Motor neuron (in vitro differentiated cells): Measurements from ENCODE around the gene FAM181A. TPM values are rescaled to one million over a fixed set of nuclear protein-coding genes. Genes with fewer than 3 reads are reported as not detected.

Source experiments
- ATAC-seq, 8 experiments: fragments of 200-7000 bp; cut with Tn5 transposase; replicated peaks in 6 of 8; 2 replicates each; pipeline ENCODE4 v1.8.0; 2021; ENCODE audit warnings: mild to moderate bottlenecking in 8 of 8, moderate library complexity in 8 of 8
- H3K27ac ChIP-seq, 2 donors: fragments of 250-450 bp; sonication (Bioruptor Pico); 2 replicates each; pipeline ENCODE4 v1.9.0; 2021; ENCODE audit warnings: antibody characterized with exemption in 2 of 2, mild to moderate bottlenecking in 2 of 2, moderate library complexity in 1 of 2
- H3K4me1 ChIP-seq, 2 donors: fragments of 250-450 bp; sonication (Bioruptor Pico); replicated peaks in 1 of 2; 2 replicates each; pipeline ENCODE4 v1.6.1; 2021; ENCODE audit warnings: antibody characterized with exemption in 2 of 2, mild to moderate bottlenecking in 2 of 2, moderate library complexity in 1 of 2
- H3K4me3 ChIP-seq, 5 donors: fragments of 250-450 bp; sonication (Bioruptor Pico); 2 replicates each; pipeline ENCODE4 v1.9.0; 2021; ENCODE audit warnings: antibody characterized with exemption in 5 of 5, mild to moderate bottlenecking in 5 of 5, moderate library complexity in 4 of 5
- WGBS, 10 experiments: fragments of 450-650 bp; shearing (Covaris generic); methylation state at CpG; one replicate each; pipeline ENCODE4 v1.0.0; 2022; 5-methylcytosine and 5-hydroxymethylcytosine counted together
- in situ Hi-C, 9 experiments: fragments of 400-800 bp; cut with MboI; loops; one replicate each; pipeline ENCODE4 v1.15.0; 2021; ENCODE audit warnings: low sequenced_read_pairs in 9 of 9, low pct_unique_long_range_greater_than_20kb in 2 of 9; ENCODE audit not compliant: unreplicated experiment in 9 of 9
- total RNA-seq, 8 experiments: library from RNA; unstranded; fragments of 300-600 nt; gene quantifications; 2 replicates each; pipeline versions ENCODE4 v1.2.3 to v1.2.4, GENCODE V29; 2022

The FAM181A gene
- total RNA-seq, 8 experiments from 2014 or later, result 8.9 to 29.9 (median 9.9) TPM; not detected in 3

GRCh38 chr14:93892923-93893558 lies 34.1 kb upstream of the FAM181A start:
- in situ Hi-C loops, result loop anchor here in 2 of 9 experiments (25.0 kb wide), 1 partner anchor 231 kb away; no protein-coding TSS in a partner anchor
- Histone ChIP-seq H3K27ac (peak overlapping the region; percentile 2 to 75), H3K4me1 (peaks cover 24 to 37% of the 10 kb centered on the region in 2 donors), H3K4me3 (no peak overlapping the region)
- WGBS, 10 experiments, result 0 to 80% (median 26%) methylated on average over 1 to 7 of the region's 13 CpGs; no CpG with 5 or more reads in 3 of the 10 experiments
- ATAC-seq, result peak in 7 of 8 experiments; percentile 25 to 88 (median 49)

- Histone ChIP-seq H3K4me3 (no peak overlapping the region), H3K4me1 (peaks cover 24 to 37% of the 10 kb centered on the region in 2 donors), H3K27ac (peak overlapping the region; percentile 44 to 75)
- in situ Hi-C loops, result loop anchor here in 2 of 9 experiments (25.0 kb wide), 1 partner anchor 231 kb away; no protein-coding TSS in a partner anchor
- WGBS, 10 experiments, result 3 to 80% (median 46%) methylated on average over 4 to 10 of the region's 12 CpGs; no CpG with 5 or more reads in 3 of the 10 experiments
- peak in 5 of 8 experiments; percentile 66 to 83 (median 72) for ATAC-seq
Observed at GRCh38 chr14:93893661-93894261, 33.4 kb upstream of the FAM181A start.

GRCh38 chr14:93895023-93895604 lies 32.0 kb upstream of the FAM181A start:
- in situ Hi-C loops, result loop anchor here in 2 of 9 experiments (25.0 kb wide), 1 partner anchor 233 kb away; no protein-coding TSS in a partner anchor
- peak overlapping the region in 1 of 2 donors; percentile 75 for H3K27ac ChIP-seq
- peaks cover 24 to 33% of the 10 kb centered on the region in 2 donors for H3K4me1 ChIP-seq
- ATAC-seq, result peak in 5 of 8 experiments; percentile 65 to 85 (median 82)
- no peak overlapping the region for H3K4me3 ChIP-seq
- WGBS, 10 experiments, result 20 to 95% (median 68%) methylated on average over 1 to 5 of the region's 9 CpGs; no CpG with 5 or more reads in 2 of the 10 experiments

- Histone ChIP-seq H3K4me1 (peaks cover 24 to 33% of the 10 kb centered on the region in 2 donors), H3K27ac (no peak overlapping the region), H3K4me3 (no peak overlapping the region)
- ATAC-seq, result no peak
- in situ Hi-C loops, result loop anchor here in 2 of 9 experiments (25.0 kb wide), 1 partner anchor 235 kb away; no protein-coding TSS in a partner anchor
- 70 to 100% (median 93%) methylated on average over 1 to 5 of the region's 5 CpGs; no CpG with 5 or more reads in 4 of the 10 experiments for WGBS, 10 experiments
Observed at GRCh38 chr14:93897476-93897845, 29.7 kb upstream of the FAM181A start.

GRCh38 chr14:93898081-93898611 lies 29.0 kb upstream of the FAM181A start:
- H3K27ac ChIP-seq, result no peak overlapping the region
- no peak overlapping the region for H3K4me3 ChIP-seq
- 40 to 100% (median 88%) methylated on average over 1 to 7 of the region's 15 CpGs; no CpG with 5 or more reads in 4 of the 10 experiments for WGBS, 10 experiments
- in situ Hi-C loops, result loop anchor here in 2 of 9 experiments (25.0 kb wide), 1 partner anchor 236 kb away; no protein-coding TSS in a partner anchor
- no peak for ATAC-seq
- H3K4me1 ChIP-seq, result peaks cover 22 to 27% of the 10 kb centered on the region in 2 donors

- Histone ChIP-seq H3K27ac (no peak overlapping the region), H3K4me1 (peaks cover 16 to 21% of the 10 kb centered on the region in 2 donors), H3K4me3 (no peak overlapping the region)
- in situ Hi-C loops, result loop anchor here in 2 of 9 experiments (25.0 kb wide), 1 partner anchor 236 kb away; no protein-coding TSS in a partner anchor
- WGBS, 10 experiments, result 20% methylated on average over 2 of the region's 5 CpGs; no CpG with 5 or more reads in 9 of the 10 experiments
- ATAC-seq, result no peak
Observed at GRCh38 chr14:93898731-93899130, 28.4 kb upstream of the FAM181A start.

- 27 to 93% (median 66%) methylated on average over 2 to 5 of the region's 6 CpGs; no CpG with 5 or more reads in 2 of the 10 experiments for WGBS, 10 experiments
- no peak overlapping the region for H3K4me3 ChIP-seq
- H3K27ac ChIP-seq, result no peak overlapping the region
- H3K4me1 ChIP-seq, result peaks cover 0 to 8% of the 10 kb centered on the region in 2 donors
- no peak for ATAC-seq
- in situ Hi-C loops, result loop anchor here in 4 of 9 experiments (10.0 to 25.0 kb wide), 2 partner anchors 240 to 247 kb away; no protein-coding TSS in a partner anchor
Observed at GRCh38 chr14:93901813-93902212, 25.3 kb upstream of the FAM181A start.

- H3K4me1 ChIP-seq, result peaks cover 0 to 8% of the 10 kb centered on the region in 2 donors
- WGBS, 10 experiments, result 20 to 100% (median 91%) methylated on average over 1 to 7 of the region's 13 CpGs; no CpG with 5 or more reads in 2 of the 10 experiments
- no peak overlapping the region for H3K27ac ChIP-seq
- ATAC-seq, result no peak
- in situ Hi-C loops, result loop anchor here in 4 of 9 experiments (10.0 to 25.0 kb wide), 2 partner anchors 240 to 248 kb away; no protein-coding TSS in a partner anchor
- no peak overlapping the region for H3K4me3 ChIP-seq
Observed at GRCh38 chr14:93902619-93903307, 24.4 kb upstream of the FAM181A start.

GRCh38 chr14:93903342-93904184 lies 23.6 kb upstream of the FAM181A start:
- Histone ChIP-seq H3K27ac (no peak overlapping the region), H3K4me1 (peaks cover 0 to 6% of the 10 kb centered on the region in 2 donors), H3K4me3 (no peak overlapping the region)
- peak in 7 of 8 experiments; percentile 36 to 78 (median 51) for ATAC-seq
- 20 to 100% (median 60%) methylated on average over 1 to 5 of the region's 15 CpGs; no CpG with 5 or more reads in 5 of the 10 experiments for WGBS, 10 experiments
- in situ Hi-C loops, result loop anchor here in 4 of 9 experiments (10.0 to 25.0 kb wide), 2 partner anchors 241 to 249 kb away; no protein-coding TSS in a partner anchor

GRCh38 chr14:93905623-93906022 lies 21.5 kb upstream of the FAM181A start:
- ATAC-seq, result peak in 1 of 8 experiments; percentile 12

More at GRCh38 chr14:93905623-93906022, 21.5 kb upstream of the FAM181A start:
- WGBS, 10 experiments, result 57 to 100% (median 70%) methylated on average over 1 to 4 of the region's 4 CpGs; no CpG with 5 or more reads in 5 of the 10 experiments
- Histone ChIP-seq H3K4me1 (peaks cover 0 to 6% of the 10 kb centered on the region in 2 donors), H3K27ac (no peak overlapping the region), H3K4me3 (no peak overlapping the region)
- in situ Hi-C loops, result loop anchor here in 4 of 9 experiments (10.0 to 25.0 kb wide), 2 partner anchors 243 to 251 kb away; no protein-coding TSS in a partner anchor
